HepG2 (cell line): ENCODE measurements around the gene CHRD. TPM values are rescaled to one million over a fixed set of nuclear protein-coding genes. Genes with fewer than 3 reads are reported as not detected.

Source experiments
- AKAP8 ChIP-seq: sonication (generic); formaldehyde crosslinking; IDR thresholded peaks from 2 replicates; pipeline ENCODE4 v1.5.1; 2020; ENCODE audit warnings: mild to moderate bottlenecking, missing genetic modification reagents
- FOXC1 ChIP-seq: sonication (generic); formaldehyde crosslinking; IDR thresholded peaks from 2 replicates; pipeline ENCODE4 v1.8.0; 2022; ENCODE audit warnings: mild to moderate bottlenecking, missing genetic modification reagents, borderline replicate concordance
- HDAC1 ChIP-seq: sonication (generic); formaldehyde crosslinking; IDR thresholded peaks from 2 replicates; pipeline ENCODE4 v1.5.1; 2020; ENCODE audit warnings: mild to moderate bottlenecking, missing genetic modification reagents
- JUN ChIP-seq: sonication (generic); formaldehyde crosslinking; IDR thresholded peaks from 2 replicates; pipeline ENCODE4 v1.4.0; 2020; ENCODE audit warnings: mild to moderate bottlenecking, missing genetic modification reagents
- MED13 ChIP-seq: sonication (generic); formaldehyde crosslinking; IDR thresholded peaks from 2 replicates; pipeline ENCODE4 v1.5.0; 2020; ENCODE audit warnings: missing genetic modification reagents
- NAIF1 ChIP-seq: sonication (generic); formaldehyde crosslinking; IDR thresholded peaks from 2 replicates; pipeline ENCODE4 v1.5.0; 2020; ENCODE audit warnings: mild to moderate bottlenecking, missing genetic modification reagents, borderline replicate concordance
- NRL ChIP-seq: sonication (generic); formaldehyde crosslinking; IDR thresholded peaks from 2 replicates; pipeline ENCODE4 v1.5.0; 2020; ENCODE audit warnings: missing genetic modification reagents, mild to moderate bottlenecking, moderate library complexity, borderline replicate concordance
- PITX1 ChIP-seq: sonication (generic); formaldehyde crosslinking; IDR thresholded peaks from 2 replicates; pipeline ENCODE4 v1.5.1; 2020; ENCODE audit warnings: mild to moderate bottlenecking, missing genetic modification reagents
- SAP130 ChIP-seq: IDR thresholded peaks from 2 replicates; pipeline ENCODE4 v1.6.1; 2016; ENCODE audit warnings: low read depth
- SNAPC4 ChIP-seq: sonication (generic); formaldehyde crosslinking; IDR thresholded peaks from 2 replicates; pipeline ENCODE4 v1.4.0; 2020; ENCODE audit warnings: mild to moderate bottlenecking, missing genetic modification reagents
- SOX13 ChIP-seq, 3 experiments: fragments of 450-650 bp in 1 of 3; sonication (generic) in 1 of 3; formaldehyde crosslinking in 1 of 3; IDR thresholded peaks in 2 of 3; conservative IDR thresholded peaks in 1 of 3; 2 replicates each; pipeline versions ENCODE4 v1.5.0 to v1.6.1; 2016 to 2020; ENCODE audit warnings: antibody characterized with exemption in 1 of 3, mild to moderate bottlenecking in 1 of 3, missing compliant biosample characterization in 1 of 3, missing genetic modification reagents in 1 of 3, moderate library complexity in 1 of 3
- SPEN ChIP-seq: sonication (generic); formaldehyde crosslinking; IDR thresholded peaks from 2 replicates; pipeline ENCODE4 v1.5.1; 2020; ENCODE audit warnings: low read depth, mild to moderate bottlenecking, missing genetic modification reagents
- ZNF484 ChIP-seq: sonication (generic); formaldehyde crosslinking; IDR thresholded peaks from 2 replicates; pipeline ENCODE4 v1.5.1; 2020; ENCODE audit warnings: mild to moderate bottlenecking, low read depth, missing genetic modification reagents, borderline replicate concordance
- ZNF687 ChIP-seq: sonication (generic); formaldehyde crosslinking; IDR thresholded peaks from 2 replicates; pipeline ENCODE4 v1.5.1; 2020; ENCODE audit warnings: mild to moderate bottlenecking, missing genetic modification reagents, moderate library complexity
- ZNF713 ChIP-seq: sonication (generic); formaldehyde crosslinking; IDR thresholded peaks from 2 replicates; pipeline ENCODE4 v1.4.0; 2020; ENCODE audit warnings: mild to moderate bottlenecking, missing genetic modification reagents
- ZNF850 ChIP-seq: sonication (generic); formaldehyde crosslinking; conservative IDR thresholded peaks from 2 replicates; pipeline ENCODE4 v1.9.0; 2021; ENCODE audit warnings: mild to moderate bottlenecking, missing genetic modification reagents
- polyA plus RNA-seq, 8 experiments: library from polyadenylated mRNA; depleted of rRNA in 3 of 8; stranded (reverse) in 7 of 8; unstranded in 1 of 8; fragments of >200 nt; fragmentation: Illumina TruSeq in 4 of 8; extraction: Trizol in 4 of 8; gene quantifications; 2 replicates each; pipeline versions ENCODE4 v1.2.1 to v1.2.3, GENCODE V29; 2011 to 2016; ENCODE audit warnings: low read depth in 4 of 8, missing spikeins in 1 of 8, mixed read lengths in 1 of 8; ENCODE audit not compliant: insufficient read depth in 1 of 8
- total RNA-seq, 5 experiments: library from RNA; depleted of rRNA; stranded (reverse); fragments of >200 nt; fragmentation: Illumina TruSeq; extraction: Trizol; gene quantifications; 2 replicates each; pipeline ENCODE4 v1.2.3, GENCODE V29; 2016; ENCODE audit warnings: low read depth in 1 of 5
- TF ChIP-seq, protein P1 (sequence below): sonication (generic); formaldehyde crosslinking; IDR thresholded peaks from 2 replicates; pipeline ENCODE4 v1.8.0; 2023; ENCODE audit warnings: mild to moderate bottlenecking, missing genetic modification reagents

CHRD gene
- total and polyA plus RNA-seq, 2 of the 13 experiments (the other 11 are each of a cell fraction or from before 2014, with no cell fraction given) = 22.2 to 35.2 TPM

DNA sequence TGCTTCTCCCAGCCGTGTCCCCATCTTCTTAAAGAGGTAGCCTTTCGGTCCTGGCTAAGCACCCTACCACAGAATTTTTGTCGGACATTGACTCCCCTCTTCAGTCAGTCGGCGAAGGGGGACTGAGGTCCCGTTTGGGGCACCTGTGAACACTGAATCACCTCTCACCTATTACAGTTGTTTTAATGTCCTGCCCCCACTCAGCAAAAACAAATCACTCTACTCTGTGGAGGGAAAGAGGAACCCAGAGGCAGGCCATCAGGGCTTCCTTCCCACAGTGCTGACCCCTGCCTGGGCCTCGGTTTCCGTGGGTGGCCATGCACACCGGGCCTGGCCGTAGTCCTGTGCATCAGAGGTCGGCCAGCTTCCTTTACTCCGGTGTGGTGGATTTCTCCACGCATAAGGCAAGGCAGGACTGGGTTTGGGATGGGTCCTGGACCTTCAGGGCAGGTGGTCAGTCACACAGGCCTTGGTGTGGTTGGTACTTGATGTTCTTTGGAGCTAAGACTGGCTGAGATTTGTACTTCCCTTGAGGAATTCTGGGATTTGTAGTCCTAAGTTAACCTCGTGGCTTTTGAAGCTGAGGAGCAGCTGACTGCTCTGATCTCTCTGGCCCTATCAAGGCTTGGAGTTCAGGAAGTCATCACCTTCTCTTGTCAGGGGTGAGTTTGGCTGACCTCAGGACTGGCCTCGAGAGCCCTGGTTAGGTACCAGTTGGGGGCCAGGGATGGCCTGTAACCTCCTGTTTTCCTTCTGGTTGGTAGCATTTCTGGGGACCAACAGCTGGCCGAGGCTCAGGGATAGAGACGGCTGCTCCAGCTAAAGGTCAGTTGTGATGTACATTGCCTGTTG is 43.1 kb upstream of the CHRD start (continued):
- TF ChIP-seq MED13 (CRISPR knock-in tag) (no peak), JUN (CRISPR knock-in tag) (no peak), AKAP8 (CRISPR knock-in tag) (no peak), ZNF687 (CRISPR knock-in tag) (peak; percentile 66), SAP130 (CRISPR knock-in tag) (peak; percentile 31), ZNF713 (CRISPR knock-in tag) (no peak), SNAPC4 (CRISPR knock-in tag) (0 out of 2 replicates have a peak, but pooled peaks have one; percentile 7), ZNF850 (0 out of 2 replicates have a peak, but pooled peaks have one; percentile 67), SOX13 (IDR thresholded peaks at IDR 0.05) (no peak), SOX13 (CRISPR knock-in tag; conservative IDR thresholded peaks at IDR 0.05 in 1 of 2, IDR thresholded peaks at IDR 0.05 in 1 of 2) (no peak), ZNF484 (no peak), PITX1 (0 out of 2 replicates have a peak, but pooled peaks have one; percentile 5), FOXC1 (no peak), NRL (CRISPR knock-in tag) (no peak), HDAC1 (CRISPR knock-in tag) (peak; percentile 20; the same call in 1 of the 2 replicates), SPEN (CRISPR knock-in tag) (0 out of 2 replicates have a peak, but pooled peaks have one; percentile 7), NAIF1 (CRISPR knock-in tag) (no peak)
- TF ChIP-seq, protein P1, sequence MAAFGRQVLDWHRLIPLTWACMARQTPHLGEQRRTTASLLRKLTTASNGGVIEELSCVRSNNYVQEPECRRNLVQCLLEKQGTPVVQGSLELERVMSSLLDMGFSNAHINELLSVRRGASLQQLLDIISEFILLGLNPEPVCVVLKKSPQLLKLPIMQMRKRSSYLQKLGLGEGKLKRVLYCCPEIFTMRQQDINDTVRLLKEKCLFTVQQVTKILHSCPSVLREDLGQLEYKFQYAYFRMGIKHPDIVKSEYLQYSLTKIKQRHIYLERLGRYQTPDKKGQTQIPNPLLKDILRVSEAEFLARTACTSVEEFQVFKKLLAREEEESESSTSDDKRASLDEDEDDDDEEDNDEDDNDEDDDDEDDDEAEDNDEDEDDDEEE (CRISPR knock-in tag) = no peak
